Body of pancreas (tissue), 4 donors: ENCODE measurements around the gene PGAP3.

ENCODE experiments used
- CTCF ChIP-seq, 7 experiments: fragments of 450-650 bp in 4 of 7; fragments of 200-600 bp in 3 of 7; sonication (generic) in 3 of 7; IDR thresholded peaks; one replicate each; pipeline ENCODE4 v1.5.1; 2016 to 2019; ENCODE audit warnings: antibody characterized with exemption in 7 of 7
- POLR2A ChIP-seq, 3 donors: fragments of 450-650 bp; IDR thresholded peaks; one replicate each; pipeline ENCODE4 v1.6.1; 2016; ENCODE audit warnings: antibody characterized with exemption in 3 of 3, mild to moderate bottlenecking in 2 of 3

GRCh38 chr17:39724731-39725130, 36.9 kb upstream of the PGAP3 start:
- no peak for TF ChIP-seq POLR2A (IDR thresholded peaks at IDR 0.05)
- TF ChIP-seq CTCF (IDR thresholded peaks at IDR 0.05) = no peak
